Nephron progenitor cell (in vitro differentiated cells): Measurements from ENCODE around the gene CCR5AS.
"Not testable (repeated sequence)": the region's sequence is repeated elsewhere in the genome, so short reads cannot be mapped to it uniquely, and the experiment has no call there.

ENCODE experiments used
- DNase-seq: peaks from one replicate; pipeline ENCODE4 v3.0.0; 2021
- H3K27ac Mint-ChIP-seq: 2 replicates; pipeline ENCODE4 v1.8.0; 2021; ENCODE audit warnings: mild to moderate bottlenecking, moderate library complexity, mixed read lengths
- H3K27me3 Mint-ChIP-seq: 2 replicates; pipeline ENCODE4 v1.8.0; 2021; ENCODE audit warnings: mild to moderate bottlenecking, low read depth, mixed read lengths; ENCODE audit not compliant: poor library complexity
- H3K36me3 Mint-ChIP-seq: 2 replicates; pipeline ENCODE4 v1.8.0; 2021; ENCODE audit warnings: low read depth, mixed read lengths
- H3K4me1 Mint-ChIP-seq: 2 replicates; pipeline ENCODE4 v1.8.0; 2021; ENCODE audit warnings: mixed read lengths
- H3K4me3 Mint-ChIP-seq: 2 replicates; pipeline ENCODE4 v1.8.0; 2021; ENCODE audit warnings: mild to moderate bottlenecking, moderate library complexity, mixed read lengths
- H3K9me3 Mint-ChIP-seq: 2 replicates; pipeline ENCODE4 v1.8.0; 2021; ENCODE audit warnings: mild to moderate bottlenecking, moderate library complexity, mixed read lengths
- TF ChIP-seq, protein P1 (sequence below): fragments of 200-600 bp; sonication (generic); IDR thresholded peaks from 2 replicates; pipeline ENCODE4 v1.5.0; 2021; ENCODE audit warnings: antibody characterized with exemption

Gene CCR5AS

GRCh38 chr3:46440531-46441294 lies 33.8 kb upstream of the CCR5AS start:
- H3K4me1 Mint-ChIP-seq: no peaks in the 10 kb centered on the region
- H3K36me3 Mint-ChIP-seq: no peaks in the 10 kb centered on the region
- no peak for DNase-seq
- TF ChIP-seq, protein P1, sequence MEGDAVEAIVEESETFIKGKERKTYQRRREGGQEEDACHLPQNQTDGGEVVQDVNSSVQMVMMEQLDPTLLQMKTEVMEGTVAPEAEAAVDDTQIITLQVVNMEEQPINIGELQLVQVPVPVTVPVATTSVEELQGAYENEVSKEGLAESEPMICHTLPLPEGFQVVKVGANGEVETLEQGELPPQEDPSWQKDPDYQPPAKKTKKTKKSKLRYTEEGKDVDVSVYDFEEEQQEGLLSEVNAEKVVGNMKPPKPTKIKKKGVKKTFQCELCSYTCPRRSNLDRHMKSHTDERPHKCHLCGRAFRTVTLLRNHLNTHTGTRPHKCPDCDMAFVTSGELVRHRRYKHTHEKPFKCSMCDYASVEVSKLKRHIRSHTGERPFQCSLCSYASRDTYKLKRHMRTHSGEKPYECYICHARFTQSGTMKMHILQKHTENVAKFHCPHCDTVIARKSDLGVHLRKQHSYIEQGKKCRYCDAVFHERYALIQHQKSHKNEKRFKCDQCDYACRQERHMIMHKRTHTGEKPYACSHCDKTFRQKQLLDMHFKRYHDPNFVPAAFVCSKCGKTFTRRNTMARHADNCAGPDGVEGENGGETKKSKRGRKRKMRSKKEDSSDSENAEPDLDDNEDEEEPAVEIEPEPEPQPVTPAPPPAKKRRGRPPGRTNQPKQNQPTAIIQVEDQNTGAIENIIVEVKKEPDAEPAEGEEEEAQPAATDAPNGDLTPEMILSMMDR: no peak
- H3K27ac Mint-ChIP-seq: no peak overlapping the region
- H3K9me3 Mint-ChIP-seq: no peaks in the 10 kb centered on the region
- no peak overlapping the region for H3K4me3 Mint-ChIP-seq
- H3K27me3 Mint-ChIP-seq: no peaks in the 10 kb centered on the region

DNA sequence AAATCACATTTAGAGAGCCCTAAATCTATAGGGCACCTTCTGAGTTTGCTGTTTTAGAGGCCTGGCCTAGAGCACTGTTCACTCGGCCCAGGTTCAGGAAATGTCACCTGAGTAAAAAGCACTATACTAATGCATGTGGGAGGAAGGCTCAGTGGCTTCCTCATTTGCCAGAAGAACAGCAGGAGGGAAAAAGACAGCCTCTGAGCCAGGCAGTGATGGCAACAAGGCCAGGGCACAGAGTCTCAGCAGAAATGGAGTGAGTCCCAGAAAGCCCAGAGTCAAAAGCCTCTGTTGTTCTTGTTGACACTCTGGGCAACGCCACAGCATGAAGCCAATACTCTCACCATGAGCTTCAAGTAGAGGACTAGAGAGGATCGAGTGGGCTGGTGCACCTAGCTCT lies 32.0 kb upstream of the CCR5AS start:
- no peak overlapping the region for H3K4me3 Mint-ChIP-seq

GRCh38 chr3:46435081-46435726 lies 28.3 kb upstream of the CCR5AS start:
- Mint-ChIP-seq H3K4me1 (no peaks in the 10 kb centered on the region), H3K27me3 (peaks cover 8% of the 10 kb centered on the region), H3K27ac (no peak overlapping the region), H3K36me3 (peaks cover 7% of the 10 kb centered on the region), H3K4me3 (no peak overlapping the region), H3K9me3 (peaks cover 32% of the 10 kb centered on the region)
- no peak for DNase-seq
- TF ChIP-seq, protein P1: no peak

More for the DNA sequence above, 32.0 kb upstream of the CCR5AS start:
- no peaks in the 10 kb centered on the region for H3K4me1 Mint-ChIP-seq
- H3K27me3 Mint-ChIP-seq: peaks cover 4% of the 10 kb centered on the region
- no peak for DNase-seq
- no peak overlapping the region for H3K27ac Mint-ChIP-seq
- H3K36me3 Mint-ChIP-seq: no peaks in the 10 kb centered on the region
- no peaks in the 10 kb centered on the region for H3K9me3 Mint-ChIP-seq
- TF ChIP-seq, protein P1: no peak

GRCh38 chr3:46433841-46434240 lies 27.0 kb upstream of the CCR5AS start:
- TF ChIP-seq, protein P1: no peak
- H3K4me1 Mint-ChIP-seq: peaks cover 7% of the 10 kb centered on the region
- no peak overlapping the region for H3K4me3 Mint-ChIP-seq
- no peak overlapping the region for H3K27ac Mint-ChIP-seq
- peaks cover 34% of the 10 kb centered on the region for H3K9me3 Mint-ChIP-seq
- peaks cover 7% of the 10 kb centered on the region for H3K36me3 Mint-ChIP-seq
- peaks cover 8% of the 10 kb centered on the region for H3K27me3 Mint-ChIP-seq
- DNase-seq: no peak

- H3K36me3 Mint-ChIP-seq, H3K4me1 Mint-ChIP-seq, DNase-seq, H3K27me3 Mint-ChIP-seq, H3K4me3 Mint-ChIP-seq, H3K27ac Mint-ChIP-seq: not testable (repeated sequence)
- H3K9me3 Mint-ChIP-seq: peaks cover 34% of the 10 kb centered on the region
Observed at GRCh38 chr3:46433118-46433517, 26.3 kb upstream of the CCR5AS start.

GRCh38 chr3:46431905-46432304 lies 25.0 kb upstream of the CCR5AS start:
- peaks cover 34% of the 10 kb centered on the region for H3K9me3 Mint-ChIP-seq
- not testable (repeated sequence) for H3K36me3 Mint-ChIP-seq, H3K4me3 Mint-ChIP-seq, H3K27ac Mint-ChIP-seq, H3K27me3 Mint-ChIP-seq, H3K4me1 Mint-ChIP-seq, DNase-seq

GRCh38 chr3:46430879-46431278 lies 24.0 kb upstream of the CCR5AS start:
- not testable (repeated sequence) for H3K4me3 Mint-ChIP-seq, H3K36me3 Mint-ChIP-seq, H3K27me3 Mint-ChIP-seq, H3K4me1 Mint-ChIP-seq, DNase-seq, H3K27ac Mint-ChIP-seq
- peaks cover 34% of the 10 kb centered on the region for H3K9me3 Mint-ChIP-seq
